Endothelial cell of umbilical vein (primary cell): ENCODE results near the gene GNAI1. TPM values are rescaled to one million over a fixed set of nuclear protein-coding genes. Genes with fewer than 3 reads are reported as not detected.

Experiments used
- BruUV-seq: library from RNA; stranded (reverse); fragments of 400-500 nt; replicated peaks from 2 replicates; lab custom pipeline; 2021; lab: Mats Ljungman, UMichigan
- CTCF ChIA-PET: fragments of 300-600, 350-600 bp; sonication (Branson Sonifier 250); formaldehyde crosslinking; loops from one replicate; lab custom pipeline; 2021; ENCODE audit warnings: antibody characterized with exemption, inconsistent platforms; lab: Charles Lee
- POLR2A ChIA-PET: fragments of 300-600, 350-600 bp; sonication (Branson Sonifier 250); formaldehyde crosslinking; loops from one replicate; lab custom pipeline; 2021; ENCODE audit warnings: antibody characterized with exemption, inconsistent platforms; lab: Charles Lee
- DNase-seq: peaks from one replicate; pipeline ENCODE4 v3.0.0-alpha.2; 2011; ENCODE audit warnings: low read depth, low spot score
- FAIRE-seq: peaks from 2 replicates; lab custom pipeline; 2011; peaks lifted over from hg19 to GRCh38; lab: Jason Lieb, UNC
- H2AFZ ChIP-seq: 2 replicates; pipeline ENCODE4 v1.6.0; 2012; ENCODE audit warnings: low read depth, low read length, control low read depth, inconsistent platforms
- H3K27ac ChIP-seq: 2 replicates; pipeline ENCODE4 v1.5.1; 2011; ENCODE audit warnings: low read depth, mild to moderate bottlenecking, control low read depth, low read length, moderate library complexity; ENCODE audit not compliant: insufficient read depth
- H3K27me3 ChIP-seq, 2 experiments: 2 replicates each; pipeline versions ENCODE4 v1.6.0 to v1.6.1; 2011; ENCODE audit warnings: low read length in 2 of 2, mixed read lengths in 1 of 2; ENCODE audit not compliant: control insufficient read depth in 2 of 2, insufficient read depth in 2 of 2
- H3K36me3 ChIP-seq, 2 experiments: 2 replicates in 1 of 2; 3 replicates in 1 of 2; pipeline ENCODE4 v1.5.1; 2011; ENCODE audit warnings: low read length in 2 of 2, mild to moderate bottlenecking in 1 of 2, moderate library complexity in 1 of 2; ENCODE audit not compliant: control insufficient read depth in 2 of 2, insufficient read depth in 2 of 2; ENCODE audit errors: extremely low read depth in 1 of 2
- H3K4me1 ChIP-seq: 3 replicates; pipeline ENCODE4 v1.5.1; 2011; ENCODE audit warnings: mild to moderate bottlenecking, low read length; ENCODE audit not compliant: control insufficient read depth, insufficient read depth; ENCODE audit errors: extremely low read depth
- H3K4me2 ChIP-seq: 2 replicates; pipeline ENCODE4 v1.6.1; 2011; ENCODE audit warnings: low read length, control low read depth, mixed read lengths; ENCODE audit not compliant: insufficient read depth
- H3K4me3 ChIP-seq, 3 experiments: fragments of 200-600 bp in 1 of 3; sonication (generic), shearing (Covaris generic) in 1 of 3; replicated peaks in 1 of 3; 2 replicates each; pipeline ENCODE4 v1.5.1; 2011 to 2016; ENCODE audit warnings: control low read depth in 3 of 3, low read length in 3 of 3, mild to moderate bottlenecking in 2 of 3, inconsistent platforms in 1 of 3, low read depth in 1 of 3, moderate library complexity in 1 of 3; ENCODE audit not compliant: insufficient read depth in 1 of 3
- H3K79me2 ChIP-seq: 2 replicates; pipeline ENCODE4 v1.6.0; 2012; ENCODE audit warnings: low read length, inconsistent platforms; ENCODE audit not compliant: control insufficient read depth, insufficient read depth
- H3K9ac ChIP-seq: replicated peaks from 2 replicates; pipeline ENCODE3; 2011; ENCODE audit warnings: low read length, control low read depth; ENCODE audit not compliant: insufficient read depth; ENCODE audit errors: extremely low read depth
- H3K9me1 ChIP-seq: replicated peaks from 3 replicates; pipeline ENCODE4 v1.6.0; 2011; ENCODE audit warnings: mild to moderate bottlenecking, low read length; ENCODE audit not compliant: control insufficient read depth, insufficient read depth; ENCODE audit errors: extremely low read depth
- H3K9me3 ChIP-seq: replicated peaks from 2 replicates; pipeline ENCODE4 v1.5.1; 2012; ENCODE audit warnings: low read length, inconsistent platforms; ENCODE audit not compliant: control insufficient read depth, insufficient read depth
- H4K20me1 ChIP-seq: replicated peaks from 2 replicates; pipeline ENCODE3; 2011; ENCODE audit warnings: mild to moderate bottlenecking, low read length; ENCODE audit not compliant: control insufficient read depth, insufficient read depth; ENCODE audit errors: extremely low read depth
- CTCF ChIP-seq, 2 donors: IDR thresholded peaks; 1 replicate in 1 of 2; 2 replicates in 1 of 2; pipeline ENCODE4 v1.5.1; 2011; ENCODE audit warnings: low read length in 2 of 2, mild to moderate bottlenecking in 2 of 2, moderate library complexity in 2 of 2, control low read depth in 1 of 2, inconsistent platforms in 1 of 2, low read depth in 1 of 2; ENCODE audit not compliant: insufficient read depth in 1 of 2; ENCODE audit errors: extremely low read depth in 1 of 2
- EZH2 ChIP-seq: IDR thresholded peaks from 2 replicates; pipeline ENCODE4 v1.6.1; 2012; ENCODE audit warnings: borderline replicate concordance, low read depth, mild to moderate bottlenecking, moderate library complexity, low read length, inconsistent platforms; ENCODE audit not compliant: severe bottlenecking
- FOS ChIP-seq: IDR thresholded peaks from 2 replicates; pipeline ENCODE4 v1.6.1; 2011; ENCODE audit warnings: mild to moderate bottlenecking, low read length, moderate library complexity, borderline replicate concordance; ENCODE audit not compliant: insufficient read depth
- GATA2 ChIP-seq: IDR thresholded peaks from 2 replicates; pipeline ENCODE4 v1.7.0; 2011; ENCODE audit warnings: low read depth, mild to moderate bottlenecking, moderate library complexity, mixed read lengths, low read length; ENCODE audit not compliant: insufficient read length, insufficient read depth
- JUN ChIP-seq: IDR thresholded peaks from 2 replicates; pipeline ENCODE4 v1.6.1; 2011; ENCODE audit warnings: borderline replicate concordance, low read depth; ENCODE audit not compliant: insufficient read length, insufficient read depth
- MYC ChIP-seq: IDR thresholded peaks from one replicate; pipeline ENCODE4 v1.6.1; 2011; ENCODE audit warnings: mild to moderate bottlenecking, low read depth, low read length
- POLR2A ChIP-seq: IDR thresholded peaks from 2 replicates; pipeline ENCODE4 v1.6.1; 2012; ENCODE audit warnings: low read depth, mild to moderate bottlenecking, control low read depth, low read length
- POLR2AphosphoS5 ChIP-seq: IDR thresholded peaks from 2 replicates; pipeline ENCODE4 v1.6.1; 2012; ENCODE audit warnings: low read depth, mild to moderate bottlenecking, control low read depth, low read length, moderate library complexity; ENCODE audit not compliant: insufficient read depth
- dilution Hi-C: fragments of 300-500 bp; cut with MboI; formaldehyde crosslinking; loops from one replicate; pipeline ENCODE4 v1.15.0; 2019; ENCODE audit warnings: low sequenced_read_pairs; ENCODE audit not compliant: extremely low pct_ligation_motif_present
- intact Hi-C: fragments of 100-400 bp; cut with micrococcal nuclease; formaldehyde crosslinking; loops from one replicate; pipeline ENCODE4 v1.10.0; 2022
- polyA plus RNA-seq, 4 experiments: library from polyadenylated mRNA; depleted of rRNA in 3 of 4; stranded (reverse) in 3 of 4; unstranded in 1 of 4; fragments of >200 nt; gene quantifications; 2 replicates each; pipeline versions ENCODE4 v1.2.1 to v1.2.3, GENCODE V29; 2011 to 2012; ENCODE audit warnings: missing spikeins in 1 of 4
- total RNA-seq: library from RNA; stranded (reverse); gene quantifications from 2 replicates; pipeline ENCODE4 v1.2.3, GENCODE V29; 2021
- TF ChIP-seq, protein P1 (sequence below): IDR thresholded peaks from 2 replicates; pipeline ENCODE4 v1.6.1; 2011; ENCODE audit not compliant: insufficient read depth, insufficient read length

GNAI1 gene
- total and polyA plus RNA-seq, 2 donors (not counting 3 experiments of a cell fraction or from before 2014, with no cell fraction given): 7.5 to 15.0 TPM

- Histone ChIP-seq H3K79me2 (no peaks in the 10 kb centered on the region), H2AFZ (no peak overlapping the region), H3K9ac (no peak overlapping the region), H3K9me1 (no peaks in the 10 kb centered on the region), H3K4me2 (no peak overlapping the region), H3K4me3 (no peak overlapping the region), H3K27me3 (no peaks in the 10 kb centered on the region), H3K4me1 (peaks cover 8% of the 10 kb centered on the region), H3K36me3 (no peaks in the 10 kb centered on the region), H4K20me1 (no peaks in the 10 kb centered on the region), H3K9me3 (no peaks in the 10 kb centered on the region), H3K27ac (no peak overlapping the region)
- no TSS peak for BruUV-seq
- no peak for TF ChIP-seq EZH2
- TF ChIP-seq POLR2AphosphoS5: no peak
- no peak for TF ChIP-seq FOS
- TF ChIP-seq, protein P1, sequence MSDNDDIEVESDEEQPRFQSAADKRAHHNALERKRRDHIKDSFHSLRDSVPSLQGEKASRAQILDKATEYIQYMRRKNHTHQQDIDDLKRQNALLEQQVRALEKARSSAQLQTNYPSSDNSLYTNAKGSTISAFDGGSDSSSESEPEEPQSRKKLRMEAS: no peak
- CTCF ChIA-PET: no interaction called here
- dilution Hi-C loops: no loop called here
- DNase-seq (no peak), FAIRE-seq (no peak)
- intact Hi-C loops: no loop called here
- POLR2A ChIA-PET: no interaction called here
Observed at GRCh38 chr7:80243425-80243824, 108.8 kb downstream of the GNAI1 start.

DNA sequence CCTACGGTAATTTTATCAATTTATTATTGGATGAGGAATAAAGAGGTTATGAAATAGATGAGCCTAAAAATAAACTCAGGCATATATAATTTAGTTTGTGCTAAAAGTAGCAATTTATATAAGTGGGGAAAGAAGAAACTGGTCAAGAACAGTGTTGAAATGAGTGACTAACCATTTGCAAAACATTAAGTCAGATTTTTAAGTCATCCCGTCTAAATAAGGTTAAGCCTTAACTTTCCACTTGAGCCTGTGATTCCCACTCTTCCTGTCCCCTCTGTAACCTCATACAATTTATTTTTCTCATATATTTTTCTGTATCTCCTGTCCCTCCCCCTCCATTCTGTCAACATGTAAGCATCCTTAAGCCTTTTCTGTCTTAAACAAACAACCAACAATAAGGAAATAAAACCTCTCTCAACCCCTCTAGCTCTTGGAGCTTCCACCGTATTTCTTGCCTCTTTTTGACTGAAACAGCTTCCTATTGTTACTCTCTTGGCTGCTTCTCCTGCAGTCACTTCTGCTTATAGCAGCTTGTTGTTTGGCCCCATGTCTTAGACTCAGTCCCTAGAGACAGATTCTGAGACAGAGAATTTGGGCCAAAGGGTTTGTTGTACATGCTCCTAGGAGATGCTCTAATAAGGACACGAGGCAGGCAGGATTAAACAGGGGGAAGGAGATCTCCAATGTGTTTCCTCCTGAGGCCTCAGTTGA lies 109.7 kb downstream of the GNAI1 start:
- dilution Hi-C loops: no loop called here
- peak; percentile 6 for DNase-seq

More for the DNA sequence above, 109.7 kb downstream of the GNAI1 start:
- FAIRE-seq: no peak
- H3K27me3 ChIP-seq: no peaks in the 10 kb centered on the region
- intact Hi-C loops: no loop called here
- H3K4me3 ChIP-seq: no peak overlapping the region
- H3K4me2 ChIP-seq: no peak overlapping the region
- TF ChIP-seq MYC: no peak
- TF ChIP-seq POLR2A: no peak
- no peak for TF ChIP-seq GATA2
- no peak for TF ChIP-seq JUN
- no peak for TF ChIP-seq POLR2AphosphoS5
- TF ChIP-seq EZH2: no peak
- TF ChIP-seq, protein P1: no peak
- TF ChIP-seq CTCF (IDR thresholded peaks at IDR 0.05; ENCODE audit: extremely low read depth in 1 of 2, insufficient read depth in 1 of 2, low read depth in 1 of 2, low read length in 2 of 2): no peak
- no peak for TF ChIP-seq FOS
- no peaks in the 10 kb centered on the region for H3K9me3 ChIP-seq
- CTCF ChIA-PET: no interaction called here
- H3K27ac ChIP-seq: no peak overlapping the region
- no peaks in the 10 kb centered on the region for H3K9me1 ChIP-seq
- no peak overlapping the region for H3K9ac ChIP-seq
- no peak overlapping the region for H2AFZ ChIP-seq
- peaks cover 8% of the 10 kb centered on the region for H3K4me1 ChIP-seq
- H3K79me2 ChIP-seq: no peaks in the 10 kb centered on the region
- H4K20me1 ChIP-seq: no peaks in the 10 kb centered on the region
- BruUV-seq: no TSS peak
- POLR2A ChIA-PET: no interaction called here
- no peaks in the 10 kb centered on the region for H3K36me3 ChIP-seq
